Activated CD4-positive, alpha-beta T cell treated with anti-CD3 and anti-CD28 coated beads for 48 hours (primary cell): ENCODE data around the gene DIP2A.
A peak's percentile ranks its signal among the peaks of the same experiment; 100 is the strongest.
"Not testable (repeated sequence)": the region's sequence is repeated elsewhere in the genome, so short reads cannot be mapped to it uniquely, and the experiment has no call there.

Experiments
- DNase-seq: peaks from one replicate; pipeline ENCODE4 v3.0.0-alpha.2; 2020

The DIP2A gene

GRCh38 chr21:46559291-46559983 lies 100.7 kb downstream of the DIP2A start:
- DNase-seq, result peak; percentile 81

- no peak for DNase-seq
Measured at GRCh38 chr21:46560568-46561444, 102.1 kb downstream of the DIP2A start.

- DNase-seq, result no peak
Measured at GRCh38 chr21:46561445-46562090, 102.9 kb downstream of the DIP2A start.

- no peak for DNase-seq
Measured at GRCh38 chr21:46562472-46562871, 103.8 kb downstream of the DIP2A start.

- no peak for DNase-seq
Measured at GRCh38 chr21:46562964-46563607, 104.4 kb downstream of the DIP2A start.

- no peak for DNase-seq
Measured at GRCh38 chr21:46564391-46564790, 105.7 kb downstream of the DIP2A start.

GRCh38 chr21:46567348-46567747 lies 108.7 kb downstream of the DIP2A start:
- DNase-seq, result no peak

- no peak for DNase-seq
Measured at GRCh38 chr21:46568562-46568961, 109.9 kb downstream of the DIP2A start.

- DNase-seq, result no peak
Measured at GRCh38 chr21:46569081-46569480, 110.4 kb downstream of the DIP2A start.

GRCh38 chr21:46570119-46570518 lies 111.4 kb downstream of the DIP2A start:
- DNase-seq, result no peak

GRCh38 chr21:46570631-46571030 lies 111.9 kb downstream of the DIP2A start:
- DNase-seq, result no peak

- DNase-seq, result no peak
Measured at GRCh38 chr21:46572850-46573249, 114.2 kb downstream of the DIP2A start.

GRCh38 chr21:46577786-46578185 lies 119.1 kb downstream of the DIP2A start:
- DNase-seq, result not testable (repeated sequence)

- DNase-seq, result not testable (repeated sequence)
Measured at GRCh38 chr21:46579394-46579793, 120.7 kb downstream of the DIP2A start.

GRCh38 chr21:46581780-46582307 lies 123.2 kb downstream of the DIP2A start:
- no peak for DNase-seq

- no peak for DNase-seq
Measured at GRCh38 chr21:46585191-46585953, 126.7 kb downstream of the DIP2A start.

- no peak for DNase-seq
Measured at GRCh38 chr21:46594276-46594675, 135.6 kb downstream of the DIP2A start.

- no peak for DNase-seq
Measured at GRCh38 chr21:46596201-46596600, 137.5 kb downstream of the DIP2A start.

GRCh38 chr21:46597031-46597430 lies 138.3 kb downstream of the DIP2A start:
- DNase-seq, result no peak

GRCh38 chr21:46597896-46598343 lies 139.2 kb downstream of the DIP2A start:
- DNase-seq, result no peak

- no peak for DNase-seq
Measured at GRCh38 chr21:46598581-46599572, 140.2 kb downstream of the DIP2A start.
